Heart left ventricle (tissue), 16 donors: ENCODE results near the gene HSCB. TPM values are rescaled to one million over a fixed set of nuclear protein-coding genes. Genes with fewer than 3 reads are reported as not detected.
"Not testable (repeated sequence)": the region's sequence is repeated elsewhere in the genome, so short reads cannot be mapped to it uniquely, and the experiment has no call there.

Source experiments
- ATAC-seq, 4 donors: fragments of 200-7000 bp; cut with Tn5 transposase; one replicate each; pipeline ENCODE4 v1.9.1; 2020 to 2022; ENCODE audit warnings: moderate library complexity in 4 of 4, mild to moderate bottlenecking in 3 of 4, moderate number of reproducible peaks in 1 of 4
- DNase-seq, 5 donors: peaks; one replicate each; pipeline ENCODE4 v3.0.0-alpha.2; 2020
- H3K27ac ChIP-seq, 12 donors: fragments of 200-600 bp; sonication (generic) in 4 of 12; one replicate each; pipeline versions ENCODE4 v1.5.0 to v1.8.0; 2016 to 2022; ENCODE audit warnings: mild to moderate bottlenecking in 2 of 12
- H3K27me3 ChIP-seq, 9 donors: fragments of 200-600 bp; sonication (generic) in 2 of 9; one replicate each; pipeline versions ENCODE4 v1.5.1 to v1.8.0; 2016 to 2022; ENCODE audit warnings: mild to moderate bottlenecking in 3 of 9
- H3K36me3 ChIP-seq, 9 donors: fragments of 200-600 bp; sonication (generic) in 2 of 9; one replicate each; pipeline versions ENCODE4 v1.5.0 to v1.8.0; 2018 to 2022; ENCODE audit warnings: mild to moderate bottlenecking in 2 of 9
- H3K4me1 ChIP-seq, 12 donors: fragments of 200-600 bp; sonication (generic) in 4 of 12; one replicate each; pipeline versions ENCODE4 v1.5.0 to v1.8.0; 2016 to 2022; ENCODE audit warnings: mild to moderate bottlenecking in 3 of 12
- H3K4me3 ChIP-seq, 12 donors: fragments of 200-600 bp; sonication (generic) in 4 of 12; one replicate each; pipeline versions ENCODE4 v1.5.0 to v1.8.0; 2017 to 2022; ENCODE audit warnings: mild to moderate bottlenecking in 9 of 12, moderate library complexity in 4 of 12
- H3K9me3 ChIP-seq, 12 donors: fragments of 200-600 bp; sonication (generic) in 4 of 12; one replicate each; pipeline versions ENCODE4 v1.5.0 to v1.8.0; 2016 to 2022; ENCODE audit warnings: mild to moderate bottlenecking in 1 of 12
- POLR2A ChIP-seq, 2 donors: fragments of 450-650 bp; IDR thresholded peaks; one replicate each; pipeline ENCODE4 v1.6.1; 2017; ENCODE audit warnings: antibody characterized with exemption in 2 of 2, mild to moderate bottlenecking in 2 of 2, moderate library complexity in 2 of 2
- WGBS, 4 donors: extraction: QIAGEN DNeasy Blood & Tissue Kit in 2 of 4; methylation state at CpG; one replicate each; pipeline versions ENCODE4 v1.1.5 to v1.1.7; 2013 to 2018; 5-methylcytosine and 5-hydroxymethylcytosine counted together
- intact Hi-C, 10 donors: fragments of 100-400 bp; cut with DNase I; formaldehyde crosslinking; loops; one replicate each; pipeline versions ENCODE4 v1.11.1 to v1.14.2; 2022
- long read RNA-seq, 3 donors: library from polyadenylated mRNA; unstranded; transcript quantifications; one replicate each; pipeline ENCODE4 v2.0.0, GENCODE V29; 2020 to 2021
- polyA plus RNA-seq, 2 donors: library from polyadenylated mRNA; stranded (reverse); fragments of 200-250 nt; gene quantifications; one replicate each; pipeline ENCODE4 v1.2.3, GENCODE V29; 2013
- total RNA-seq, 9 donors: library from RNA; depleted of rRNA in 2 of 9; stranded (reverse); fragments of >200 nt in 2 of 9; fragmentation: NEBNext Ultra II Directional in 3 of 9; extraction: Animal tissue kit (Norgen Biotek cat#: 25700) in 3 of 9; gene quantifications; one replicate each; pipeline versions ENCODE4 v1.1.0 to v1.2.4, GENCODE V29; 2016 to 2023
- TF ChIP-seq, protein P1 (sequence below), 12 donors: fragments of 200-600 bp; sonication (generic) in 4 of 12; IDR thresholded peaks; one replicate each; pipeline versions ENCODE4 v1.5.0 to v1.8.0; 2018 to 2022; ENCODE audit warnings: antibody characterized with exemption in 12 of 12, mild to moderate bottlenecking in 5 of 12
- donor health status: ischemic (EF 13 %, LVEDD 7.1; RV severe dilation, severe dysfunction).
- donor health status: healthy with polysubstance abuse.
- donor health status: DM: no; HTN: yes; CAD: no.
- donor health status: DM: no; HTN: no; CAD: no.
- donor health status: ischemic (EF 25% LVEDD 6.9; RV normal size, moderate dysfunction).
- donor health status: ischemic (EF 25% LVEDD 5.7; RV mildly dilated, moderate dysfunction).
- donor health status: healthy.
- donor health status: DM: yes; HTN: yes; CAD: no.
- donor health status: ischemic (EF 35%, LVEDD 5.7; RV mildly dilated, moderate dysfunction).
- donor health status: nonischemic (EF 11% LVEDD 7.7; RV severe dilation, severe dysfunction).
- donor health status: DM: yes; HTN: yes; CAD: no.
- donor health status: PGD.
- donor health status: ischemic (EF 29% LVEDD 5.4; RV normal size, mild dysfunction).
- donor health status: nonischemic (EF 23%, LVEDD 6.1; RV moderate dilation, normal function).

The HSCB gene, protein sequence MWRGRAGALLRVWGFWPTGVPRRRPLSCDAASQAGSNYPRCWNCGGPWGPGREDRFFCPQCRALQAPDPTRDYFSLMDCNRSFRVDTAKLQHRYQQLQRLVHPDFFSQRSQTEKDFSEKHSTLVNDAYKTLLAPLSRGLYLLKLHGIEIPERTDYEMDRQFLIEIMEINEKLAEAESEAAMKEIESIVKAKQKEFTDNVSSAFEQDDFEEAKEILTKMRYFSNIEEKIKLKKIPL
- total RNA-seq, result 10 to 100 TPM in 5 of 9 donors, 1 to 10 TPM in 4; 7.4 to 18.3 (median 10.9) TPM
- polyA plus RNA-seq, result 10 to 100 TPM; 16.8 to 18.1 TPM
- long read RNA-seq, donor 1, transcript HSCB-201 (6 exons, 1,114 nt), result major isoform, 9 of 12 reads
- long read RNA-seq, donor 1, partial matches to known transcripts, result 0 of 12 reads
- long read RNA-seq, donor 1, other reads (novel, unspliced or antisense), result 3 of 12 reads
- long read RNA-seq, donor 2, transcript HSCB-201 (6 exons, 1,114 nt), result major isoform, 15 of 16 reads
- long read RNA-seq, donor 2, partial matches to known transcripts, result 0 of 16 reads
- long read RNA-seq, donor 2, other reads (novel, unspliced or antisense), result 1 of 16 reads
- long read RNA-seq, donor 3, transcript HSCB-201 (6 exons, 1,114 nt), result major isoform, 6 of 11 reads
- long read RNA-seq, donor 3, partial matches to known transcripts, result 1 of 11 reads
- long read RNA-seq, donor 3, other reads (novel, unspliced or antisense), result 4 of 11 reads

DNA sequence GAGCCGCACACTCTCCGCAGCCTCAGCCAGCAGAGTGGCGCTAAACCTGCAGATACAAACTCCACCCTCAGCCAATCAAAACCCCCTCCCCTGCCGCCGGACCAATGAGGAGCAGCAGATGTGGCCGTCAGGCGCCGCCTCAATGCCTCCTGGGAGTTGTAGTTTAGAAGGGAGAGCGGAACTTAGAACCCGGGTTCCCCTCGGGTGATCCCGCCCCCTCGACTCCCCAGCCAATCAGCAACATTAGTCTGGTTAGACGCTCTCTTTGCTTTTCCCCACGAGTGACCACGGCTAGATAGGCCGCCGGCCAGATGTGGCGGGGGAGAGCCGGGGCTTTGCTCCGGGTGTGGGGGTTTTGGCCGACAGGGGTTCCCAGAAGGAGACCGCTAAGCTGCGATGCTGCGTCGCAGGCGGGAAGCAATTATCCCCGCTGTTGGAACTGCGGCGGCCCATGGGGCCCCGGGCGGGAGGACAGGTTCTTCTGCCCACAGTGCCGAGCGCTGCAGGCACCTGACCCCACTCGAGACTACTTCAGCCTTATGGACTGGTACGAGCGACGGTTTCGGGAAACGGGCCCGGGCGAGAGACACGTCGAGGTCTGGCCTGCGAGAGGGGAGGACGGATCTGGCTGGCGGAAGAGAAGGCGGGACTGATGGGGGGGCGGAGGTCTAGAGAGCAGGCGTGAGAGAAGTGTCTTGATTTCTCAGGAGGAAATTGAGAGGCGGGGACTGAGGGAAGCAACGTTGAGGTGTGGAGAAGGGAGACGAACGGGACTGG, at the start of gene HSCB, which contains the start of gene CHEK2:
TSS of gene HSCB (plus strand) at position 255 of the 777 bp plus-strand sequence. CDS start at position 312, 57 bp downstream.
TSS of gene CHEK2 (minus strand) at position 36 of the 777 bp plus-strand sequence. CDS start 7,099 bp downstream, outside the sequence.
- intact Hi-C loops, result loop anchor here in 6 of 10 donors (1.0 to 5.0 kb wide), 6 partner anchors 30 to 85 kb away; partner anchors contain the start of genes CCDC117 (in 5 of the 6) and XBP1 (in 2 of the 6)
- DNase-seq, result peak; percentile 98 to 99 (median 99)
- peaks cover 0 to 17% (median 10%) of the 10 kb centered on the region in 12 donors for H3K4me1 ChIP-seq
- no peaks in the 10 kb centered on the region for H3K27me3 ChIP-seq
- H3K9me3 ChIP-seq, result no peaks in the 10 kb centered on the region
- peak within 1 kb of the TSS; percentile 95 to 100 (median 99) for H3K27ac ChIP-seq
- H3K4me3 ChIP-seq, result peak within 1 kb of the TSS; percentile 67 to 99 (median 83)
- ATAC-seq, result peak; percentile 98 to 99 (median 99)
- H3K36me3 ChIP-seq, result peaks cover 0 to 37% (median 33%) of the 10 kb centered on the region in 9 donors
- TF ChIP-seq POLR2A (IDR thresholded peaks at IDR 0.05), result peak in 1 of 2 donors; percentile 65
- TF ChIP-seq, protein P1, sequence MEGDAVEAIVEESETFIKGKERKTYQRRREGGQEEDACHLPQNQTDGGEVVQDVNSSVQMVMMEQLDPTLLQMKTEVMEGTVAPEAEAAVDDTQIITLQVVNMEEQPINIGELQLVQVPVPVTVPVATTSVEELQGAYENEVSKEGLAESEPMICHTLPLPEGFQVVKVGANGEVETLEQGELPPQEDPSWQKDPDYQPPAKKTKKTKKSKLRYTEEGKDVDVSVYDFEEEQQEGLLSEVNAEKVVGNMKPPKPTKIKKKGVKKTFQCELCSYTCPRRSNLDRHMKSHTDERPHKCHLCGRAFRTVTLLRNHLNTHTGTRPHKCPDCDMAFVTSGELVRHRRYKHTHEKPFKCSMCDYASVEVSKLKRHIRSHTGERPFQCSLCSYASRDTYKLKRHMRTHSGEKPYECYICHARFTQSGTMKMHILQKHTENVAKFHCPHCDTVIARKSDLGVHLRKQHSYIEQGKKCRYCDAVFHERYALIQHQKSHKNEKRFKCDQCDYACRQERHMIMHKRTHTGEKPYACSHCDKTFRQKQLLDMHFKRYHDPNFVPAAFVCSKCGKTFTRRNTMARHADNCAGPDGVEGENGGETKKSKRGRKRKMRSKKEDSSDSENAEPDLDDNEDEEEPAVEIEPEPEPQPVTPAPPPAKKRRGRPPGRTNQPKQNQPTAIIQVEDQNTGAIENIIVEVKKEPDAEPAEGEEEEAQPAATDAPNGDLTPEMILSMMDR (IDR thresholded peaks at IDR 0.05), result peak in 4 of 12 donors; percentile 15 to 20 (median 16)
- WGBS, 4 donors, result 0 to 1% (median 0%) methylated on average over 41 to 54 of the region's 54 CpGs

DNA sequence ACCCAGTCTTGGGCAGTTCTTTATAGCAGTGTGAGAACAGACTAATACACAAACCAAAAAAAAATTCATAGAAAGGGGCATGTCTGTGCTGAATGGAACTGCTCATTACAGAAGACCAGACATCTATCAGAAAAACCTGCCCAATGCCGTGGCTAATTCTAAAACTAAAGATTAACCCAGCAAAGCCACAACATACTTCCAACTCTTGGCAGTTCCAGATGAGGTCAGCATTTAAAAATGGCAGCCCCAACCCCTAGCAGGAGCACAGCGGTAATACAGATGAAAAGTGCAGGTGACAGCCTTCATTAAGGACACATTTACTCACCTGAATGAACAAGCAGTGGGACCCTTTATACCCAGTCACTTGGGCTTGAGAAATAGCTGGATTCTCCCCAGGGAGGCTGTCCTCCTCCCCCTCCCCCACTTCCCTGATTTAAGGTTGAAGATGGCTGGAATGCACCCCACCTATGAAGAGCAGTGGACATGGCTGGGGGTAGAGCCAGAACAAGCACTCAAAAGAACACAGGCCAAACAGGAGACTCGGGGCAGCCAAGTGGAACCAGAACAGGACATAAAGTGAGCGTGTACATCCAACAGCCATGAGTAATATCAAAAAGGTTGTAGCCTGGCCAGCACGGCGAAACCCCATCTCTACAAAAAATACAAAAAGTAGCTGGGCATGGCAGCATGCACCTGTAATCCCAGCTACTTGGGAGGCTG, 48.6 kb upstream of the HSCB start:
- 91 to 93% (median 93%) methylated on average over 6 of the region's 6 CpGs for WGBS, 4 donors
- H3K36me3 ChIP-seq, H3K27ac ChIP-seq, DNase-seq, intact Hi-C loops, H3K4me1 ChIP-seq, H3K4me3 ChIP-seq, ATAC-seq, H3K27me3 ChIP-seq, H3K9me3 ChIP-seq: not testable (repeated sequence)

DNA sequence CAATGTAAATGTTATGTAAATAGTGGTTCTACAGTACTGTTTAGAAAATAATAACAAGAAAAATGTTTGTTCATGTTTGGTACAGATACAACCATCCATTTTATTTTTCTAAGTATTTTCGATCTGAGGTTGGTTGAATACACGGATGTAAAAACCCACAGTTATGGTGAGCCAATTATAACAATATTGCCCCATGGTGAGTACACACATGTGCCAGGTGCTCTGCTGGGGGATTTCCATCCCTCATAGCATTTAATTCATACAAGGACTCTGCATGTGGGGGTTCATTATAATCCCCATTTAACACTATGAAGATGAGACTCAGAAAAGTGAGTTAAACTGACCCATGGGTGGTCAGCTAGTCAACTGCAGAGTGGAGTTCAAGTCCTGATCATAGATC, 38.9 kb upstream of the HSCB start:
- TF ChIP-seq, protein P1 (IDR thresholded peaks at IDR 0.05), result no peak
- no peak for TF ChIP-seq POLR2A (IDR thresholded peaks at IDR 0.05)
- no peak overlapping the region for H3K27ac ChIP-seq
- H3K9me3 ChIP-seq, result no peaks in the 10 kb centered on the region
- WGBS, 4 donors, result 95 to 100% (median 96%) methylated on average over 2 of the region's 2 CpGs
- DNase-seq (no peak), ATAC-seq (no peak)
- no peaks in the 10 kb centered on the region for H3K27me3 ChIP-seq
- no peak overlapping the region for H3K4me3 ChIP-seq
- no peaks in the 10 kb centered on the region for H3K36me3 ChIP-seq
- no peaks in the 10 kb centered on the region for H3K4me1 ChIP-seq
- intact Hi-C loops, result no loop called here

DNA sequence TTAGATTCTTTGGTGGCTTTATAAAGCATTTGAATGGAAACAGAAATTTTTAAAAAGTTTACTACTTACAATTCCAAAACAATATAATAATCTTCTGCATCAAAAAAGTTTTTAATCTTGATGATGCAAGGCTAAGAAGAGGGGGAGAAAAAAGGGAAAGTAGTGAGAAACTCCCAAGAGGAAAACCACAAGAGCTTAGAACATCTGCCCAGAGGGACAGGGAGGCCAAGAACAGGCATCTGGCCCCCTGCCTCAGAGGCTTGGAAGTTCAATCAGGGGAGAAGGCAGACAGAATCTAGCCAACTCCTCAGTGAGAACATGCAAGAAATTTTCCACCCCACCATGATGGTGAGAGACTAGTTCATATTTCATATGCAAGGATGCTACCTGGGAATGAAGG, 38.4 kb upstream of the HSCB start:
- DNase-seq, result no peak
- Histone ChIP-seq H3K36me3 (no peaks in the 10 kb centered on the region), H3K4me1 (no peaks in the 10 kb centered on the region), H3K9me3 (no peaks in the 10 kb centered on the region), H3K4me3 (no peak overlapping the region), H3K27me3 (no peaks in the 10 kb centered on the region), H3K27ac (no peak overlapping the region)
- no peak for ATAC-seq
- TF ChIP-seq POLR2A (IDR thresholded peaks at IDR 0.05), result no peak
- TF ChIP-seq, protein P1 (IDR thresholded peaks at IDR 0.05), result no peak
- intact Hi-C loops, result no loop called here
